Measurements from ENCODE around the gene GIGYF2.
"Not testable (repeated sequence)": the region's sequence is repeated elsewhere in the genome, so short reads cannot be mapped to it uniquely, and the experiment has no call there.

The GIGYF2 gene

DNA sequence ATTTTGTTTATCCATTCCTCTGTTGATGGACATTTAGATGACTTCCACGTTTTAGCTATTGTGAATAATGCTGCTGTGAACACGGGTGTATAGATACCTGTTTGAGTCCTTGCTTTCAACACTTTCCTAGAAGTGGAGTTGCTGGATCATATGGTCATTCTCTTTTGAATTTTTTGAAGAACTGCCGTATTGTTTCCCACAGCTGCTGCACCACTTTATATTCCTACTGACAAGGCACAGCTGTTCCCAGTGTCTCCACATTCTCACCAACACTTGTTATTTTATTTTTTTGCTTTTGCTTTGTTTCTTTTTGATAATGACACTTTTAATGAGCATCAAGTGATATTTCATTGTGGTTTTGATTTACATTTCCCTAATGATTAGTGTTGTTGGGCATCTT, 120.6 kb downstream of the GIGYF2 start:
- no peak for DNase-seq

DNA sequence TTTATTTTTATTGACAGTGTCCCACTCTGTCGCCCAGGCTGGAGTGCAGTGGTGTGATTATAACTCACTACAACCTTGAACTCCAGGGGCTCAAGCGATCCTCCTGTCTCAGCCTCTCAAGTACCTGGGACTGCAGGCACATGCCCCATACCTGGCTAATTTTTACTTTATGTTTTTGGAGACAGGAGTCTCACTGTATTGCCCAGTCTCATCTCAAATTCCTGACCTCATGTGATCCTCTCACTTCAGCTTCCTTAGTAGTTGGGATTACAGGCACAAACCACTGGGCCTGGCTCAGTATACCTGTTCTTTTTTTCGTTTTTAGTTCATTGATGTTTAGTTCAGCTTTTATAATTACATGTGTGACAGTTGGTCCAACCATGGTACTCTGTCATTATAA, 132.9 kb downstream of the GIGYF2 start:
- no peak for DNase-seq

GRCh38 chr2:232831496-232831895, 134.4 kb downstream of the GIGYF2 start:
- DNase-seq: no peak

- DNase-seq: no peak
Observed at GRCh38 chr2:232833830-232834229, 136.7 kb downstream of the GIGYF2 start.

DNA sequence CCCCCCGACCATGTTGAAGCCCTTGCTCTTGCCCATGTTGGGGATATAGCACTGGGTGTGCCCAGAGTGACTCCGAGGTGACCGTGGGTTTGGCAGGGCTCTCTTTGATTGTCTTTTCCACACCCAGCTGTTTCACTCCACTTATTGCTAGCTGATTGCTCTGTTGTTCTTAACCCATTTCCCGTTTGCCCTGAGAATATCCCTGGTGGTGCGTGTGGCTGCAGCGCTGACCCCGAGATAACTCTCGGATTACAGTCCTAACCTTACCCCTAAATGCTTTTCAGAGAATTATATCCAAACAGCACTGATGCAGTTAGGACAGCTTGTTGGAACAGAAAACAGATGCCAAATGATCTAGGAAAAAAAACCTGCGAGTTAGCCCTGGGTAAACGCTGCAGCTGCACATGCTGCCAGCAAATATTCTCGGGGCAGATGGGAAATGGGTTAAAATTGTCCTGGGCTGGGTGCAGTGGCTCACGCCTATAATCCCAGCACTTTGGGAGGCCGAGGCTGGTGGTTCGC, 138.6 kb downstream of the GIGYF2 start:
- DNase-seq: no peak

- DNase-seq: no peak
Observed at GRCh38 chr2:232836934-232837333, 139.8 kb downstream of the GIGYF2 start.

DNA sequence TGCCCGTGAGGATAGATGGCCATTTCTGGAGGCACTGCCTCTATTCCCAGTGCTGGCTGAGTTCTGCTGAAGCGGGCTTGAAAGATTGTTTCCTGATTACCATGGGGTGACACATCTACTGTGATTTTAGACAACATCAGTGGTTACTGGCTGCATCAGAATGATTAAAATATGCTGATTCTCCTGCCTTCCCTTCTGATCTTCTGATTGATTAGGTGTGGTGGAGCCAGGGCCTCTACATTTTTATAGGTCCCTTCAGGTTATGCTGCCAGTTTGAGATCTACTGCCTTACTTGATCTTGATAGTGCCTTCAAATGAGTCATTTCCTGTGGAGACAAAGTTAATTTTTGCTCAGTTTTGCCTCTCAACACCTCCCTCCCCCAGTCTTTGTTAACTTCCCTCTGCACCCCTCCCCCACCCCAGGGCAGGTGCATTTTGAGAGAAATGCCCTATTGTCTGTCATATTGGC, 141.3 kb downstream of the GIGYF2 start:
- no peak for DNase-seq

GRCh38 chr2:232839411-232840079, 142.4 kb downstream of the GIGYF2 start:
- DNase-seq: no peak

DNA sequence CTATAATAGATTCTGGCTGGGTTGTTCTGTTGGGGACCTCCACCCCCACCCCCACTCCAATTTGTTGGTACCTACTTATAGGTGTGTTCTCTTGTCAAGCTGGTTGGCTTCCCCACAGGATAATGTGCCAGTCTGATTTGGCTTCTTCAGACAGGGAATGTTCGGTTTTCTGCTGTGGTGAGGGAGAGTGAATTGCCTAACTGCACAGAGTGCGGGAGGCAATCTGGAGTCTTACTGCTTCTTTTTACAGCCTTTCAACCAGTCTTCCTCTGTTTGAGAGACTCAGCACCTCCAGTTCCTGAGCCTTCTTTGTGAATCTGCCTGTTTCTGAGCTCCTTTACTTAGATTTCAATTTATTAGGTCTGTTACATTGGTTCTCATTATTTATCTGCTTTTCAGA, 145.6 kb downstream of the GIGYF2 start:
- DNase-seq: no peak

DNA sequence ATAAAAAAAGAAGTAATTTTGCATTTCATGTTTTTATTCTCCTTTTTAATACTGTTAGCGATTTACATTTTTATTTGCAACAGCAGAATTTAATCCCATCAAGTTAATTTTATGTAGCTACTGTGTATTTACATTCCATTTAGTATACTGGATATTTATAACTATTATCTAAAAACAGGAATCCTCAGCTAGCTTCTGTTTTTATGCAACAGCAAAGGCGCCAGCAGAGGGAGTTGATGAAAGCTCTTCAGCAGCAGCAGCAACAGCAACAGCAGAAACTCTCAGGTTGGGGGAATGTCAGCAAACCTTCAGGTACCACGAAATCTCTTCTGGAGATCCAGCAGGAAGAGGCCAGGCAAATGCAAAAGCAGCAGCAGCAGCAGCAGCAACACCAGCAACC, 146.7 kb downstream of the GIGYF2 start:
- no peak for DNase-seq

DNA sequence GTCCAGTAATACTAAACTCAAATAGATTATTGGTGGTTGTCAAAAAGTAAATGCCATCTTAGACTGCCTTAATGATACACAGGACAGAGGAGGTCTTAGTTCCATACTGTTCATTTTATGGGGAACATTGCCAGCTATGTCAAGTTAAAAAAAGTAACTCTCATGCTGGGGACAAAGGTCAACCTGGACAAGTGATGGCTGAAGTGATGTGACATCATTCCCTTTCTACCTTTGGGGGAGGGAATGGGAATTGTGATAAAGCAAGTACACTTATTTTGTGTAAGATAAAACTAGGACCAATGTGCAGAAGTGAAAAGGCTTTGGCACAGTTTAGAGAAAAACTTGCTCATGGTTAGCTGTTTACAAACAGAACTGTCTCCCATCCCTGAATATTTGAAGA, 148.9 kb downstream of the GIGYF2 start:
- DNase-seq: no peak

DNA sequence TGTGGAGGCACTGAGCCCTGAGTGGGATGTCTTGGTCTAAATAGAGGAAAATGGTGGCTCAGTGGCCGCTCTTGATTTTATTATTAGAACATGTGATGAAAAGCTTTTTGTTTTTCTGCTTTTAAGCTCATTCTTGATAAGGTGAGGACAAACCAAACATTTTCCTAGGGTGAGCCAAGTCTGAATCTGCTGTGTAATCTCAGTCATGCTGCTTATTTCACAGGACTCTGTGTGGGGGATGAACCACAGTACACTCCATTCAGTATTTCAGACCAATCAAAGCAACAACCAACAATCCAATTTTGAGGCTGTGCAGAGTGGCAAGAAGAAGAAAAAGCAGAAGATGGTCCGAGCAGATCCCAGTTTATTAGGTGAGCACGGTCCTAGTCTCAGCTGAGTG, 152.9 kb downstream of the GIGYF2 start:
- no peak for DNase-seq

- DNase-seq: not testable (repeated sequence)
Observed at GRCh38 chr2:232852081-232852480, 154.9 kb downstream of the GIGYF2 start.

GRCh38 chr2:232852676-232853075, 155.5 kb downstream of the GIGYF2 start:
- no peak for DNase-seq

- no peak for DNase-seq
Observed at GRCh38 chr2:232854082-232854481, 157.0 kb downstream of the GIGYF2 start.

DNA sequence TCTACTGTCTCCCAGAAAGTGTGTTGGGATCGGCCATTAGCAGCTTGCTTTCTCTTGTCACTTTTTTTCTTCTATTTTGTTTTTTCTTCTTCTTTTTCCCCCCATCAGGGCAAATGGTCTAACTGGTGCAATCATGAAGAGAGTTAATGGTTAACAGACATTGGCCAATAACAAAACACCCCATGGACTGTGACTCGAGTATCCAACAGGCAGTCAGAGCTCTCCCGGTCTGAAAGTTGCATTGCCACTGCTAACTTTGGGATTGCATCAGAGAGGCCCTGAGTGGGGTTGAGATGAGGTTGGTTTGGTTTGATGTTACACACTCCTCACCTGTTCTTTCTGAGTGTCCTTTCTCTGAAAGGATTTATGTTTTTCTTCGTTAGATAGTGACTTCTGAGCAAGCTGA, 160.0 kb downstream of the GIGYF2 start:
- no peak for DNase-seq

GRCh38 chr2:232859385-232859916, 162.3 kb downstream of the GIGYF2 start:
- DNase-seq: no peak

GRCh38 chr2:232860593-232861241, 163.6 kb downstream of the GIGYF2 start:
- no peak for DNase-seq

DNA sequence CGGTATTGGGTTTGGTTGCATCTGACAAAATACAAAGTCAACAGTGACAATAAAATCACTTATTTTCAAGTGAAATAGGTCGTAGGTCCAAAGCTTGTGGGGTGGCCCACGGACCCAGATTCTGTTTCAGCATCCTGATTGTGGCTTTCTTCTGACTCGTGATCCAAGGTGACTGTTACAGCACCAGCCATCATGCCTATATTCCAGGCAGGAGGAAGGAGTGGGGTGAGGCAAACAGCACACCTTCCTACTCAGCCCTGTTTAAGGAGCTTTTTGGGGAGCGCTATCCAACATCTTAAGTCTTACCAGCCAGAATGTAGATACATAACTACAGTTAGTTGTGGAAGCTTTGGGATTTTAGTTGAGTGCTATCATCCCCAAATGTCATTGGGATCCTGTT, 164.2 kb downstream of the GIGYF2 start:
- no peak for DNase-seq

DNA sequence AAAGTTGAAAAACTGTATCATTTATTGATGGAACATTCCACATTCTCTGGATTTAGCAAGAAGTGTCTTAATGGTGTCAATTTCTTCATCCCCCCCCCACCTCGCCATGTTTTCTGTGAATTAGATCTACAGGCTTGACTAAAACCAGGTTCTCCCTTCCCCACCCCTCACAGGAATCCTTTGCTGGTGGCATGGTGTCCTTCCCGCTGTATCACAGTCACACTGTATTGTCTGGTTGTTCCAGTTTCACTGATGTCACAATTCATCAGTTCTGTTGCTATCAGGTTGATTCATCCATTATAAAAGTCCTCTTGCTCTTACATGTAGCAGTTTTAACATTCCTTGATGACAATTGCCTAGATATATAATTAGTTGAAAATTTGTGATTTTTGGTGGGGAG, 166.9 kb downstream of the GIGYF2 start:
- no peak for DNase-seq

DNA sequence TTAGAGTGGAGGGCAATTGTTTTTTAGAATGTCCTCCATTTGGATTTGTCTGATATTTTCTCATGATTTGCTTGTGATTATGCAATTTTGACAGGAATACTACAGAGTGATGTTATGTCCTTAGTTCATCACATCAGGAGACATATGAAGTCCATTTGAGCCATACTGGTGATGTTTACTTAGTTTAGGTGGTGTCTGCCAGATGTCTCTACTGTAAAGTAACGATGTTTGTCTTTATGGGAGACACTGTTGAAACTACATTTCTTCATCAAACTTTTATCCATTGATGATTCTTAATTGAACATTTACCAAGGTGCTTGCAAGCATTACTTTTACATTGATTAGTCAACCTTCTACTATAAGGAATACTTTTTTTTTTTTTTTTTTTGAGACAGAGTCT, 168.0 kb downstream of the GIGYF2 start:
- no peak for DNase-seq

DNA sequence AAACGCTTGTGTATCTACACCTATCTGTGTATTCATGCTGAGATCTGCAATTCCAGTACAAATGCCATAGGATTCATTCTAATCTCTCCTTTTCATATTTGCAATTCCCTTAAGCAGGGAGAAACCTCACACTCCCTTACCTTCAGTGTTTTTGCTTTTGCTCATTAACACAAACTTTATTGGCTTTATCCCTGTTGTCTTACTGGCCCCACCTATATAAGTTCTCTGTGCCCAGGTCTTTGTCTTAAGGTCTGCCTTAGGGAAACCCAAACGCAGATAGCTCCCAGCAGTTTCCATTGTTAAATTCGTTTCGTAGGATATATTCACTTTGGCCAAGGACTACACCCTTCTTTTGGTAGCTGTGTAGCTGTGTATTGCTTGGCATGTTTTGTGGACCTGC, 169.0 kb downstream of the GIGYF2 start:
- no peak for DNase-seq

DNA sequence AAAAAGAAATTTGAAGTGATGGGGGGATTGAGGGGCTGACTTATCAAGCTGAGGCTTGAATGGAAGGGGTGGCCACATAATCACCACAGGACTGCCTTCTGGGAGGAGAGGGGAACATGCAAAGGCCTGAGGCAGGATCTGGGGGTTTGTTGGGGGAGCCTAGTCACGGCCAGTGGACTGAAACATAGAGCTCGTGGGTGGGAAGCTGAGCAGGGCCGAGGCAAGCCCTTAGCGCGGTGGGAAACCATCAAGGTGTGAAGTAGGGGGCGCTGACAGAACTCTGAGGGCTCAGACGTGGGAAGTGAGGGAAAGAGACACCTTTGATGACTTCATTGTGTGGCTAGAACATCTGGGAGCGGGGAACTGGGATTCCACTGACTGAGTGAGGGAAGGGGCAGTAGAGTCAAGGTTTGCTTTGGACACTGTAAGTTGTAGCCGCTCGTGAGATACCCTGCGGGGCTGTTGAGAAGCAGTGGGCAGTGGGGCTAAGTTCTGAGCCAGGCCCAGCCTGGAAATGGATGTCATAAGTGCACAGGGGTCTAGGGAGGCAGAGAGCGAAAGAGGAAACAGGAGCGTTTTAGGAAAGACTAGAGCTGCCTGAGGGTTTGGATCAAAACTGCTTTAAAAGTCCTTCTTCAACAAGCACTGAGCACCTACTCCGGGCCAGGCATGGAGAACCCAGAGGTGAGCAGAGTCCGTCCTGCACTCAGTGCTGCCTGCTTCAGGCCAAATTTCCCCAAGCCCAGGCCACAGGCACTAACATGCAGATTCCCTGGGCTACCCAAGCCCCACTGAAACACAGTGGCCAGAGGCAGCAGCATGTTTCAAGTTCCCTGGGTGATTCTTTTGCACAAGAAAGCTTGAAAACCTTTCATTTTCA, 172.2 kb downstream of the GIGYF2 start:
- no peak for DNase-seq
